ENCODE results near the gene HAL. TPM values are rescaled to one million over a fixed set of nuclear protein-coding genes. Genes with fewer than 3 reads are reported as not detected.

Gene HAL
- total RNA-seq, 3 donors from 2014 or later (not counting 1 experiment from before 2014, with no cell fraction given) = 1.2 to 10.8 (median 1.6) TPM

- Mint-ChIP-seq H3K27ac (no peak overlapping the region), H3K4me1 (peaks cover 12 to 19% of the 10 kb centered on the region in 2 donors), H3K9me3 (no peaks in the 10 kb centered on the region), H3K36me3 (no peaks in the 10 kb centered on the region), H3K27me3 (ENCODE audit: low read depth in 2 of 2) (no peaks in the 10 kb centered on the region), H3K4me3 (no peak overlapping the region)
- Histone ChIP-seq H3K4me3 (ENCODE audit: low read length) (no peak overlapping the region), H3K9me3 (ENCODE audit: control insufficient read depth, insufficient read depth, low read length) (no peaks in the 10 kb centered on the region), H3K4me1 (ENCODE audit: control insufficient read depth, insufficient read depth, low read length) (peaks cover 15% of the 10 kb centered on the region), H3K36me3 (ENCODE audit: control insufficient read depth, insufficient read depth, low read length) (no peaks in the 10 kb centered on the region), H3K27ac (ENCODE audit: low read length) (no peak overlapping the region), H3K27me3 (ENCODE audit: control insufficient read depth, insufficient read depth, low read length) (no peaks in the 10 kb centered on the region)
- WGBS (ENCODE audit: insufficient coverage) = 96% methylated on average over 2 of the region's 3 CpGs
- DNase-seq = no peak
- intact Hi-C loops (cut with micrococcal nuclease) = loop anchor here (5.0 kb wide), 1 partner anchor 868 kb away; the partner anchor contains the start of gene NEDD1
- no peak for TF ChIP-seq CTCF (IDR thresholded peaks at IDR 0.05)
- ATAC-seq = no peak
These were observed 43.4 kb upstream of the HAL start for GRCh38 chr12:96039516-96039915.

GRCh38 chr12:96036765-96037455 lies 40.8 kb upstream of the HAL start:
- Histone ChIP-seq H3K36me3 (ENCODE audit: control insufficient read depth, insufficient read depth, low read length) (no peaks in the 10 kb centered on the region), H3K9me3 (ENCODE audit: control insufficient read depth, insufficient read depth, low read length) (no peaks in the 10 kb centered on the region), H3K4me1 (ENCODE audit: control insufficient read depth, insufficient read depth, low read length) (peaks cover 8% of the 10 kb centered on the region), H3K27ac (ENCODE audit: low read length) (peak overlapping the region; percentile 2), H3K27me3 (ENCODE audit: control insufficient read depth, insufficient read depth, low read length) (no peaks in the 10 kb centered on the region), H3K4me3 (ENCODE audit: low read length) (no peak overlapping the region)
- WGBS (ENCODE audit: insufficient coverage) = 94% methylated on average over 7 of the region's 8 CpGs
- peak in 1 of 2 donors; percentile 10 for DNase-seq
- no peaks in the 10 kb centered on the region for H3K9me3 Mint-ChIP-seq
- no peak overlapping the region for H3K27ac Mint-ChIP-seq
- no peak overlapping the region for H3K4me3 Mint-ChIP-seq
- ATAC-seq = no peak
- TF ChIP-seq CTCF (IDR thresholded peaks at IDR 0.05) = no peak
- intact Hi-C loops (cut with micrococcal nuclease) = loop anchor here (5.0 kb wide), 1 partner anchor 870 kb away; the partner anchor contains the start of gene NEDD1
- H3K4me1 Mint-ChIP-seq = peaks cover 0 to 9% of the 10 kb centered on the region in 2 donors
- no peaks in the 10 kb centered on the region for H3K36me3 Mint-ChIP-seq
- H3K27me3 Mint-ChIP-seq (ENCODE audit: low read depth in 2 of 2) = no peaks in the 10 kb centered on the region

GRCh38 chr12:96035283-96036236 lies 39.4 kb upstream of the HAL start, which contains the start of gene LTA4H:
Gene LTA4H (minus strand): TSS chr12:96035587. CDS start chr12:96035519, 68 bp downstream.
- Mint-ChIP-seq H3K9me3 (no peaks in the 10 kb centered on the region), H3K27ac (no peak within 1 kb of the TSS), H3K27me3 (ENCODE audit: low read depth in 2 of 2) (no peaks in the 10 kb centered on the region), H3K4me3 (no peak within 1 kb of the TSS), H3K4me1 (peaks cover 0 to 14% of the 10 kb centered on the region in 2 donors), H3K36me3 (no peaks in the 10 kb centered on the region)
- Histone ChIP-seq H3K9me3 (ENCODE audit: control insufficient read depth, insufficient read depth, low read length) (no peaks in the 10 kb centered on the region), H3K4me1 (ENCODE audit: control insufficient read depth, insufficient read depth, low read length) (peaks cover 8% of the 10 kb centered on the region), H3K27ac (ENCODE audit: low read length) (peak within 1 kb of the TSS; percentile 78), H3K27me3 (ENCODE audit: control insufficient read depth, insufficient read depth, low read length) (no peaks in the 10 kb centered on the region), H3K36me3 (ENCODE audit: control insufficient read depth, insufficient read depth, low read length) (no peaks in the 10 kb centered on the region), H3K4me3 (ENCODE audit: low read length) (peak within 1 kb of the TSS; percentile 97)
- under 1% methylated on average over 54 of the region's 55 CpGs for WGBS (ENCODE audit: insufficient coverage)
- peak; percentile 94 to 99 (median 95) for ATAC-seq
- intact Hi-C loops (cut with micrococcal nuclease) = loop anchor here (1.0 to 5.0 kb wide), 3 partner anchors 160 to 872 kb away; partner anchors contain the start of gene NEDD1
- DNase-seq = peak; percentile 93 to 99
- TF ChIP-seq CTCF (IDR thresholded peaks at IDR 0.05) = no peak
